H1 (cell line): ENCODE results near the gene BAZ2B. TPM values are rescaled to one million over a fixed set of nuclear protein-coding genes. Genes with fewer than 3 reads are reported as not detected.

Experiments used
- CTCF ChIP-seq, 3 experiments: IDR thresholded peaks; 1 replicate in 2 of 3; 2 replicates in 1 of 3; pipeline versions ENCODE4 v1.5.1 to v1.6.1; 2011; ENCODE audit warnings: low read length in 3 of 3, mild to moderate bottlenecking in 3 of 3, inconsistent platforms in 2 of 3, low read depth in 1 of 3, moderate library complexity in 1 of 3; ENCODE audit not compliant: insufficient read depth in 1 of 3; ENCODE audit errors: control extremely low read depth in 1 of 3
- KDM1A ChIP-seq: fragments of 200-600, 300-600 bp; sonication (generic); IDR thresholded peaks from 2 replicates; pipeline ENCODE4 v1.7.1; 2016; ENCODE audit warnings: mild to moderate bottlenecking, low read length, borderline replicate concordance
- SIN3A ChIP-seq, 2 experiments: IDR thresholded peaks in 1 of 2; conservative IDR thresholded peaks in 1 of 2; 2 replicates each; pipeline ENCODE4 v1.6.1; 2011 to 2012; ENCODE audit warnings: low read length in 2 of 2, improper control_type of control experiment in 1 of 2, low read depth in 1 of 2, mild to moderate bottlenecking in 1 of 2
- SIX5 ChIP-seq: IDR thresholded peaks from 2 replicates; pipeline ENCODE4 v1.6.1; 2011; ENCODE audit warnings: mild to moderate bottlenecking, low read depth, low read length
- polyA plus RNA-seq, 7 experiments: library from polyadenylated mRNA; depleted of rRNA in 3 of 7; stranded (reverse) in 5 of 7; unstranded in 2 of 7; fragments of >200 nt in 5 of 7; fragments of 200-250 nt in 2 of 7; gene quantifications; 1 replicate in 5 of 7; 2 replicates in 1 of 7; 4 replicates in 1 of 7; pipeline versions ENCODE4 v1.2.1 to v1.2.3, GENCODE V29; 2011 to 2013; ENCODE audit warnings: missing spikeins in 2 of 7, mixed read lengths in 2 of 7
- total RNA-seq: library from RNA; stranded (reverse); fragmentation: NEBNext Ultra II Directional; extraction: Animal tissue kit (Norgen Biotek cat#: 25700); gene quantifications from 2 replicates; pipeline ENCODE4 v1.2.1, GENCODE V29; 2021

The BAZ2B gene
- total and polyA plus RNA-seq, 2 of the 8 experiments (the other 6 are each of a cell fraction or from before 2014, with no cell fraction given), result 15.2 to 46.3 TPM

- no peak for TF ChIP-seq KDM1A
- no peak for TF ChIP-seq SIX5
- TF ChIP-seq CTCF (IDR thresholded peaks at IDR 0.05; ENCODE audit: control extremely low read depth in 1 of 3, insufficient read depth in 1 of 3, low read depth in 1 of 3, low read length in 3 of 3), result peak in 2 of 3 experiments; percentile 57 to 66; a peak in 3 of 4 replicates
- TF ChIP-seq SIN3A (conservative IDR thresholded peaks at IDR 0.05 in 1 of 2, IDR thresholded peaks at IDR 0.05 in 1 of 2; ENCODE audit: low read depth in 1 of 2, low read length in 2 of 2), result no peak
Measured at GRCh38 chr2:159557437-159558034, 58.8 kb downstream of the BAZ2B start (continued).
